Measurements from ENCODE around the gene SETMAR.

Gene SETMAR

DNA sequence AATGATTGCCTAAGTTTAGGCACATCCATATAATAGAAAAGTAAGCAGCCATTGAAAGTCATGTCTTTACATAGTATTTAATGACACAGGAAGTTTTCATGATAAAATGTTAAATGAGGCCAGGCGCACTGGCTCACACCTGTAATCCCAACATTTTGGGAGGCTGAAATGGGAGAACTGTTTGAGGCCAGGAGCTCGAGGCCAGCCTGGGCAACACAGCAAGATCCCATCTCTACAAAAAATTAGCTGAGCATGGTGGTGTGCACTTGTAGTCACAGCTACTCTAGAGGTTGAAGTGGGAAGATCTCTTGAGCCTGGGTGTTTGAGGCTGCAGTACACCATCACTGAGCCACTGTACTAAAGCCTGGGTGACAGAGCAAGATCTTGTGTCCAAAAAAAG is 59.4 kb downstream of the SETMAR start:
- H3K27me3 ChIP-seq (ENCODE audit: insufficient read depth, low read length, poor library complexity): no peaks in the 10 kb centered on the region
- H3K27ac ChIP-seq (ENCODE audit: low read length): no peak overlapping the region
- H2AFZ ChIP-seq (ENCODE audit: low read depth, low read length): no peak overlapping the region
- no peak for ATAC-seq (ENCODE audit: insufficient read depth, low read depth)
- DNase-seq: no peak
- H3K9ac ChIP-seq (ENCODE audit: low read depth, low read length): no peak overlapping the region
- H3K4me3 ChIP-seq (ENCODE audit: low read depth in 1 of 2, low read length in 2 of 2): no peak overlapping the region
- H3K9me3 ChIP-seq (ENCODE audit: insufficient read depth, low read length, severe bottlenecking): no peaks in the 10 kb centered on the region
- H4K20me1 ChIP-seq (ENCODE audit: insufficient read depth, low read length): no peaks in the 10 kb centered on the region
- H3K79me2 ChIP-seq (ENCODE audit: insufficient read depth, low read length): no peaks in the 10 kb centered on the region
- H3K36me3 ChIP-seq (ENCODE audit: insufficient read depth, low read length): no peaks in the 10 kb centered on the region; the same call in 1 of the 2 replicates
- H3K4me1 ChIP-seq (ENCODE audit: insufficient read depth, low read length): no peaks in the 10 kb centered on the region
- H3K4me2 ChIP-seq (ENCODE audit: insufficient read depth, low read length): no peak overlapping the region
- no peak for TF ChIP-seq EZH2 (IDR thresholded peaks at IDR 0.05; ENCODE audit: borderline replicate concordance, low read depth, low read length, severe bottlenecking)
- TF ChIP-seq CTCF (IDR thresholded peaks at IDR 0.05; ENCODE audit: borderline replicate concordance, extremely low read depth, low read length, poor library complexity, severe bottlenecking): no peak

Measured in DND-41 (cell line).